HG03039 (cell line): ENCODE results near the gene PLCB1.

Experiments used
- ATAC-seq: cut with Tn5 transposase; IDR thresholded peaks from one replicate; pipeline ENCODE4 v1.9.1; 2021; ENCODE audit warnings: mild to moderate bottlenecking, moderate library complexity; ENCODE audit not compliant: unreplicated experiment

PLCB1 gene

DNA sequence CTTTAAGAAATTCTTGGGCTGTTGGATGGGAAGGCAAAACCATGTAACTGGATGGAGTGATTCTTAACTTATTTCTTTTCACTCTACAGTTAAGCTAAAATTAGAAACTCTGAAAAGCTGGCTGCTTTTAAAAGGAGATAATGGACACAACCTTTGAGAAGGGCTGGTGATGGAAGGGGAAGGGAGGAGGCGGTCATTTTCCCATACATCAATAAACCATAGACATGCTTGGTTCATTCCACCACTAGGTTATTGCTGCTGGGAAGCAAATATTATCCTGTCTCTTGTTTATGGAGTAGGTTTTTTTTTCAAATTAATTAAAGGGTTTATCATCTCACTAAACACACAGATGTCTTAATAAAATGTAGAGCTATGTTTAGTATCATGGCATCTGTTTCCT is 76.2 kb downstream of the PLCB1 start:
- no peak for ATAC-seq

DNA sequence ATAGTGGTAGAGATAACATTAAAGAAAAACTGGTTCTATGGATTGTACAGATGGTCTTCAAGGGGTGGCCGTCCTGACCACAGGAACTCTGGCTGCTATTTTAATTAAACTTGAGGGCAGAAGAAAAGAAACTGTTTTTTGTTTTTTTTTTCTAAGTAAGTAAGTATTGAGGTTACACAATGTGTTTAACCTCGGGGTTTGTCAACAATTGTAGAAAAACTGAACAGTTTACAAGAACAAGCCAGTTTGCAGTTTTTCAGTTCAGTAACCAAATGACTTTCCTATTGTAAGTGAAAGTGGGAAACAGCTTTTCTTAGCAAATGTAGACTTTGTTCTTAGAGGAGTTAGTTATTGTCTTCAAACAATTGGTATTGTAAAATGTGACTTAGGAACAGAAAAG is 77.0 kb downstream of the PLCB1 start:
- no peak for ATAC-seq

DNA sequence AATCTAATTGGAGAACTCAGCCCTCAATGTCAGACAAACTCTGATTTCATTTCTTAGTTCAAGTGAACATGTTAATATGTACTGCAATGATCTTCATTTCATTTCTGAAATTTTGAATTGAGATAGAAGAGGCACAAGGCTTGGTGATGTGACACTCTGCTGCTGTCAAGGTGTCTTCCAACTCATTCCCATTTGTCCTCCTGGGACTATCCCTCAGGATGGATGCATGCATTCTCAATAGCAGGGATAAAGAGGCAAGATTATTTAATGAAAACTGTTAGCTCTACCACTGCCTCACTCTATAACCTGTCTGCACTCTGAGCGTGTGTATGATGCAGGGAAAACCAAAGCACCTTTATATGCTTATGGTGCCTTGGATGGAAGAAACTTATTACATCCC is 78.7 kb downstream of the PLCB1 start:
- no peak for ATAC-seq

DNA sequence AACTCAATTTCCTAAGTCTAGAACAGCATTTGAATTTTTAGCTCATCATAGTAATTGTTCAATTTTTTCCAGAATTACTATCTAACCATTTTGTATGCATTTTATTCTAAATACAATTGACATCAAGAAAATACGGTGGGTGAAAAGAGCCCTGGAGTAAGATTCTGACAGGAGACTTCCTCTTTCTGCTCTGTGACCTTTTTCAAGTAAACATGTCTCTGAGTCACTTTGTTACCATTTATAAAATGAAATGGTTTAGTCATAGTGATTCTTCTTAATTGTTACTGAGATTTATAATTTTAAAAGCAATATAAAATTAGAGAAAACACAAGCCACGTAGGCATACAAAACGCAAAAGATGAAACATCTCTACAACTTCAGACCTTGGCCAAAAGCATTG is 80.2 kb downstream of the PLCB1 start:
- no peak for ATAC-seq

DNA sequence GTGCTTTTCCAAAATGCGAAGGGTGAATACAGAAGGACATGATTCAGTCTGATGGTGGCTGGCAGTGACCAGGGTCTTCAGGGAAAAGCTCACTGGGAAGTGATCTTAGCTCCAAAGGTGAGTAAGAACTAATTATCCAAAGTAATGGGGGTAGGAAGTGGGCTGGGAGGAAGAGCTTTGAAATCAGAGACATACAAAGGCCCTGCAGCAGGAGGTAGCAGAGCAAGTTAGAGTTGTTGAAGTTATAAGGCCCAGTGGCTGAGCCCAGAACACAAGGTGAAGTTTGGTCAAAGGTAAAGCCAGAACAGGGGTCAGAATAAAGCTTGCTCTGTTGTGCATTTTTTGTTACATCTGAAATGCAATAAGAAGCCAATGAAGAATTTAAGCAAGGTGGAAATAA is 81.2 kb downstream of the PLCB1 start:
- ATAC-seq, result no peak

DNA sequence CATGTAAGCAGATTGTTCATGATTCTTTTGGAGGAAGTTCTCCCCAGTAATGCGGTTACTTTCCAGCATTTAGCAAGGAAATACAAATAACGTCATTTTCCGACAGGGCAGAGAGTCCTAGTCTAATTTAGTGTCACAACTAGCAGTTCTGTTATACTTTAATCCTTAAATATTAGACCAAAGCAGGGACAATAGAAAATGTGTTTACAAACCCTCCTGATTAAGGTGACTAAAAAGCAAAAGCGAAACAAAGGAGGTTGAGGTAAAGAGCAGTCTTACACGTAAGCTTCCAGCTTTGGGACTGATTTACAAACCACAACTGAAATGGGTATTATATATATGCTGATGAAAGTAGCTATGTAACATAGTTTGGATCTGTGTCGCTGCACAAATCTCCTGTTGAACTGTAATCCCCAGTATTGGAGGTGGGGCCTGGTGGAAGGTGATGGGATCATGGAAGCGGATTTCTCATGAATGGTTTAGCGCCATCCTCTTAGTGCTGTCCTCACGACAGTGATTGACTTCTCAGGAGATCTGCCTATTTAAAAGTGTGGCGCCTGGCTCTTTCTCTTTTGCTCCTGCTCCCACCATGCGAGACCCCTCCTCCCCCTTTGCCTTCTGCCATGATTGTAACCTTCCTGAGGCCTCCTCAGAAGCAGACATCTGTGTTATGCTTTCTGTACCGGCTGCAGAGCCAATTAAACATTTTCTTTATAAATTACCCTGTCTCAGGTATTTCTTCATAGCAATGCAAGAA is 81.9 kb downstream of the PLCB1 start:
- peak; percentile 75 for ATAC-seq

DNA sequence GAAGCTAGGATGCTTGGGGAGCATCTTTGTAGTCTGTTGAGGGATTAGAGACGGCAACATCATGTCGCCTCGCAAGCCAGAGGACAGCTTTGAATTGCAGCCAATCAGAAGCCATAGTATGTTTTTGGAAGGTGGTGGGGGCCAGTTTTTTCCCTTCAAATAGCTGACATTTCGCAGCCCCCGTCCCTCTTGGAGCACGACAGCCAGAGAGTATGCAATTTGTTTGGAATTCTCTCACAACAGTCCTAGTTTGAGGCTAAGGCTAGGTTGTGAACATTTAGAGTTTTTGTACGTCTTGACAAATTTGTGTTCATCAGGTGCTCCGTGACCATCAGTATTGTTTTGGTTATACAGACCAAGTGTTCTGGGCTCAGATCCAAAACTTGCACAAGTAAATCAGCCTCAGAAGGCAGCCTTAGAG is 83.3 kb downstream of the PLCB1 start:
- no peak for ATAC-seq

DNA sequence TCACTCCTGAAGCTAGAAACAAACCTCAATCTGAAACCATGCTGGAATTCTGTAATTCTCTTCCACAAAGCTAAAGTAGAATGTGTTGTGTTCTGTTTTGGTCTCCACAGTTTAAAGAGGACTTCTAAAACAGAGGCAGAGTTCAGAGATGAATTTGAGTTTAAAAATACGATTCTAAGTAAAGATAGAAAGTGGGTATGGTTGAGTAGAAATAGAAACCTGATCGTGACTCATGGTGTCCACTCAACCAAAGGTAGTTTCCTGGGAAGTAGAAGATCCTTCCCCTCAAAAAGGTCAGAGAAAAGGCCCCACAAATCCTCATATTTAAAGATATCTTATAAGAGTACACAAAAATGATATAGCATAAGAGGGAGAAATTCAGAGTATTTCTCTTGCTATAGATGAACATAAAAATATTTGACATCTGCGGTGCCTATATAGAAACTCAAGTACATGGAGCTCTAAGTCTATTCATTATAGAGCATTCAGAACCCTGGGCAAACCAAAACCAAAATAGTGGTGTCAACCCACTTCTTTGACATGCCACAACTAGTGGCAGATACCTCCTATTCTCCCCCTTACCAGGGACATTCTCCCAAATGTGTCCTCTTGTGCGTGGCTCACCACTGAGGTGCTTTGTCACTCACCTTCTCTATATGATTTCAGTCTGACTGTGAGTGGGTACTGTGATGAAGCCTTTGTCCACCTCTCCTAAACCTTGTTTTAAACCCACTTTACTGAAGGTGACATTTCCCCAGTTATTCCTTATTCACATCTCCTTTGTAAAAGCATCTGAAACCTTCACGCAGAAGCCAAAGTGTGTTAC is 84.5 kb downstream of the PLCB1 start:
- peak; percentile 40 for ATAC-seq

DNA sequence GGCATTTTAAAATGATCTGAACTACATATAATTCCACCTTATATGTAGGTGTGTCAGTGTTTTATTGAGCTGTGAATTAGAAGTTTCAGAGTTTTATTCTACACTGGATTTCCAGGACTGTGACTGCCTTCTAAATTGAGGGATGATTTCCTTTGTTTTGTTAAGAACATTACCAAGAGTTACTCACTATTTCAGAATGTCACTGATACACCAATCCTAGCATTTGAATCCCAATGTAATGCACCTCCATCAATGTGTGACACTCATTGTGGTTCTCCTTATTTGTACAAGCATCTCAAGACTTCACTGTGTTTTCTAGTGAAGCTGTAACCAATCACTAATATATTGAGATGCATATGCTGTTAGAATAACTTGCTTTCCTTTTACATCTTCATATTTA is 86.8 kb downstream of the PLCB1 start:
- no peak for ATAC-seq

DNA sequence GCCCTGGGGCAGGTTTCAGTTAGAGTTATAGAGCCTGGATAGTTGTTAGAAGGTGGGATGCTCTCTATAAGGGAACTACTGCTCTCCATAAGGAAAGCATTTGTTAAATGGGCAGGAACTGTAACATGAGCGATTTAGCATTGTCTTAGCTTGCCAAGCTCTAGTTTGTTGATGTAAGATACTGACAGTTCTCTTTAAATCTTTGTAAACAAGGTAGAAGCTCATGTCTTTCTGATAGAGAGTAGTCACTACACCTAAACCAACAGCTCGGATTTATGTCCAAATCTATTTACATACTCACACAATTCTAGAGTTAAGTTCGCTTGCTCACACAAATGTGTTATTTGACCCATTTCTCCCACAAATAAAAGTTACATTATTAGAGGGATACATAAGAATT is 87.3 kb downstream of the PLCB1 start:
- no peak for ATAC-seq

DNA sequence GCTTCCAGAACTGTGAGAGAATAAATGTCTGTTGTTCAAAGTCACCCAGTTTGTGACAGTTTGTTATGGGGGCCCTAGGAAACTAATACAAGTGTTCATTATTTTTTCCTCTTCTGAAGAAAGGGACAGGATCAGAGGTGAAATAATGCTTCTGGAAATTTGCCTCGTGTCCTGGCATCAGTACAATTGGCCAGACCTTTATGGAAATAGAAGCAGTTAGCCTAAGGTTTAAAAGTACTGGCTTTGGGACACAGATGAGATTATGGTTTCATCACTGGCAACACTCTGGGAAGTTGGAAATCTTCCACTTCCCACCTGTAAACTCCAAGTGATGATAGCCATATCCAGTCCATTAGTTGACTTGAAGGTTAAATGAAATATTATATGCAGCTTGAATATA is 88.7 kb downstream of the PLCB1 start:
- no peak for ATAC-seq

DNA sequence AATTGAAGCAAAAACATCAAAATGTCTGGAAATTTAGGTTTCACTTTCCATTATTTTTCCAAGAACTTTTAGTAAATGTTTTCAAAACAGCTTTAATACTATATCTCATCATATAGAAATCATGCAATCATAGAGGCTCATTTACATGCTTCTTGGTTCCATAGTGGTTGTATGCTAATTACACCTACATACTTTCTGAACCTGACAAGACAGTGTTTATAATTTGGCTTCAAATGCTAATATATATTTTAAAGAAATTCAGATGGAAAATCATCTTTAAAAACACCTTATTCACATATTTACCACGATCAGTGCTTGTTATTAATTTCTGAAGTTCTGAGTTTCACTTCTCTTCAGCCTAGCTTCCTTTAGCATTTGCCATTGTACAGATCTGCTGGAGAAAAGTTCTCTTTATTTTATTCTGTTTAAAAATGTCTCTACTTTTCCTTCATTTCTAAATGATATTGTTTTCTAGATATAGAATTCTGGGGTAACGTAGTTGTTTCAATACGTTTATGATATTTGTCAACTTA is 89.9 kb downstream of the PLCB1 start:
- no peak for ATAC-seq

DNA sequence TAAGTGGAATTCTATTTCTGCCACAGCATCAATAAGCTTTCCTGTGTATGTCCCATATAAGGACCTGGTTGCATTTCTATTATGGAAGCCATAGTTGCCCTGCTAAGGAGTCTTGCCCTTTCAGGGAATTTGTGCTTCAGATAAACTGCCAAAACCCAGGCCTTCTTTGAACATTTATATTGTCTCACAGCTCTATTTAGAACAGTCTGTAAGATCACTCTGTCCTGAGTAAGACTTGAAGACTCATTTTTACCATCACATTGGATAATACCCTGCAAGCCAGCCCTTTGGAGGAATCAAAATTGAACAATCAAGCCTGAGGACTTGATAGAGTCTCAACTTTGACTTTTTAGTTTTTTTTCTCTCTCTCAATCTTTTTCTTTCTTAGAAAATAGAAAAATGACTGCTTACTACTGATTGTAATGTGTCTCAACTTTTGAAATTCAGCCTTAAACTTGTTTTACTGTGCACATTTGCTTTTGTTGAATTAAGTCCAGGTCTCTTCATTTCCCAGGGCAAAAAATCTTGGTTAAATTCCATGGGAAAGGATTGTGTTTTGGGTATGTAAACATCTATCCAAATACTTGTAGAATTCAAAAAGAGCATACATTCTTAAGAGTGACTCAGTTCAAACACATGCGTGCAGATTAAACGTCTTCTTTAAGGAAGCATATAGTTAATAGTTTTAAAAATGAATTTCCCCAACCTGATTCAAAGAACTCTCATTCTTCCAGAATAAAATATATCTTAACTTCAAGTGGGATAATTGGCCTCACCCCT is 91.2 kb downstream of the PLCB1 start:
- no peak for ATAC-seq

DNA sequence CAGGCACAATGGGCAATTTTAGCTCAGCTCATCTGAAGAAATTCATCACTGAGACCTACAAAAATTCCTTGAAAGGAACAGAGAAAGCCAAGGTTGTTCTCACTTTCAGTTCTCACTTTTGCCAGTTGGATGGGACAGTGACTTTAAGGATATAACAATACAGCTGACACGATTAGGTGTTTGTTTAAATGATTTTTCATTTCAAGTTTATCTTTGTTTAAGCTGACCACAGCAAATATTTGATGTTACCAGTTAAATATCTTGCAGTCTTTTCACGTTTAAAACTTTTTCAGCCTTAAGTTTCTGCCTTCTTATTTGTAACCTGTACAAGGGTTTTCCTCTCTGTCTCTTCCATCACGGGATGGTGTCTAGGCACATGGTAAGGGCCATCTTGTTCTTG is 93.6 kb downstream of the PLCB1 start:
- ATAC-seq, result no peak

DNA sequence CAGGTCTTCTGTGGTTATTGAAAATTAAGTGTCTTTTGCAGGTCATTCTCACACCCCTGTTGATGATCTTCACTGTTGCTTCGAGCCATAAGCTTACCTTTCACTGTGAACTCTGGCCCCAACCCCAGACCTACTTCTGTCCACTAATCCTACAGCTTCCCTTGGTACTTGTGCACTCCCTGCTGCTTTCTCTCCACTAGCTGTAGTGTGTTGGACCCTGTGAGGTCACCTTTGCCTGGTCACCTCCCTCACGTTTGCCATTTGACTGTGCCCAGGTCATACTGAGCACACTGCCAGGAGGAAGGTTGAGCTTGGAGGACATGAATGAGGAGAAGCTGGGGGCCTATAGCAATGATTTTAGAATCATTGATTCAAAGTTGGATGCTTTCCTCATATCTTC is 94.0 kb downstream of the PLCB1 start:
- ATAC-seq, result no peak

DNA sequence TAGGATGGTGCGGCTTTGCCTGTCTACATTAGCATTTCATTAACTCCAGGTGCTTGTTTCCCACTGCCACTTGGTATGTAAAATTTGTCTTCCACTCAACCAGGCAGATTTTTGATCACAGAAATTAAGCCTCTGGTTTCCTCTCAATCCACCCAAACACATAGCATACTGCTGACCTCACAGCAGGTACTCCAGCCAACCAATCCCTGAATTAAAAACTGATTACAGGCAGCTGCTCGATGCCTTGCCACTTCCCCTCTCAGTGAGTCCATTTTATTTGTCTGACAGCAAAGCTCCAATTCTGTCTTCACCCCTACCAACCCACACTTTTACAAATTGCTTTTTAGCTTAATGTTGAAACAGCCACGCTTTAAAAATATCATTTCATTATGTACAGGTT is 95.2 kb downstream of the PLCB1 start:
- no peak for ATAC-seq

DNA sequence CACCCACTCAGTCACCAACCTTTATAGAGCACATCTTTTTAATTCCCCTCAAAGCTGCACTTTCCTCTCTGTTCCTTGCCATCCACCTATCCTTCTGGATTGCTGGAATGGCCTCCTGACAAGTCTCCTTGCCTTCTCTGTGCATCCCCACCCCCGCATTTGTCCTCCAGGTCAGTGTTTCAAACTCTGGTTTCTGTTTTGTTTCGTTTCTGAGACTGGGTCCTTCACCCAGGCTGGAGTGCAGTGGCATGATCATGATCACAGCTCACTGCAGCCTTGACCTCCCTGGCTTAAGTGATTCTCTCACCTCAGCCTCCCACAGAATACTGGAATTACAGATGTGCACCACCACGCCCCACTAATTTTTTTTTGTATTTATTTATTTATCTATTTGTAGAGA is 96.2 kb downstream of the PLCB1 start:
- ATAC-seq, result peak; percentile 62

DNA sequence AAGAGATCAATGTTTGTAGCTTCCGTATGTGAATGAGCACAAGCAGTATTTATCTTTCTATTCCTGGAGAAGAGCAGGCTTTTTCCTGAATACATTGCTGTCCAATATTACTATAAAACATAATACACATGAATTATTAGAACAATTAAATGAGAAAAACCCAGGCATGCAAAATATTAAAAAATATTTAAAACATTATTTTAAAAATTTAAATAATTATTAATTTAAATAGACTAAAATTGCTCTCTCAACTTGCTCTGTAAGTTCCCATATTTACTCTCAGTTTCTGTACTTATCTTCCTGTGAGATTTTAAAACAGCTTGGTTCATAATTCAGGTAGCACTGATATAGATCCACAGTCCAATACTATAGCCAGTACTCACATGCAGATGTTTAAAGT is 97.0 kb downstream of the PLCB1 start:
- no peak for ATAC-seq

DNA sequence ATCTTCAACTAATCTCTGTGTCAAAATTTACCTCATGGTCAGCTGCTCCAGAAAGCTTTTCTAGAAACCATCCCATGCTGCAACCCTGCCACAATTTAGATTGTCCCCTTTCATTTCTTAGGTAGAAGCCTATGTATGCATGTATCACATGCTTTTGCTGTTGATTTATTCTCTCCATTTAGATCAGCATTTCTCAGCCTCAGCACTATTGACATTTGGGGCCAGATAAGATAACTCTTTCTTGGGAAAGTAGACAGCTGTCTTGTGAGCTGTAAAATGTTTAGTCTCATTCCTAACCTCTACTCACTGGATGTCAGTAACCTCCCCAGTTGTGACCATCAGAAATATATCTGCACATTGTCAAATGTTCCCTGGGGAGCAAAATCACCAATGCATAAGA is 99.0 kb downstream of the PLCB1 start:
- no peak for ATAC-seq

DNA sequence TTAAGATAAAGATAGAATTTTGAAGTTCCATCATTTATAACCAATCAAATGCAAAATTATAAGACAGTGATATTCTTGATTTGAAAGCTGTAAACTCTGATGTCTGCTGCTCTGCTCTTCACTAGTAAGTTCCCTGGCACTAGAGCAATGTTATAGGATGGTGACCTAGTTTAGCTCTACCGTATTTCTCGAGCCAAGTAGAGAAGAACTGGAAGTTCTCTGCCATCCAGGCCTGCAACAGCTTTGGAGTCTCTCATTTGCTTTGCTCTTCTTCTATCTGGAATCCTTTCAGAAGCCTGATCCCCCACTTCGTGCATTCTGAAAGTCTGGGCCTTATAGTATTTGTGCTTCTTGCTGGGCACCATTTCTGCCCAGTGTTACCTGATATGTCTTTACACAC is 100.3 kb downstream of the PLCB1 start:
- ATAC-seq, result no peak

DNA sequence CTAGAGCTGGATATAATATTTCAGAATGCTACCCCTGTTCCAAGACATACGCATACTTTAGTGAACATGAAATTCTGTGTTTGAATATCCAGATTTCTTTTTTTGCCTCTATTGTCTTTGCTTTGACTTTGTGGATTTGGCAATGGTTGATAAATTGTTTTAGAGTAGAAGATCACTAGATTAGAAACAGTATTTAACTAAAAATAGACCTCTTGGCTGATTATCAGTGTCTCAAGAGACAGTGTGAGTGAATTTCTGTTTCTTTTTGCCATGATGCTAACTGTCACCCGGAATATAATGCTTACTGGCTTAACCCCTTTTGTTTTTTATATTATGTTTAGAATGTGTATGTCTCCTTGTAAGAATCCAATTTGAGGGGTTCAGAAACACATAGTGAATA is 102.5 kb downstream of the PLCB1 start:
- no peak for ATAC-seq
